NB4 (cell line): Measurements from ENCODE around the gene TAS2R19.

Experiments used
- DNase-seq: peaks from one replicate; pipeline ENCODE4 v3.0.0; 2010; ENCODE audit warnings: low read depth
- H3K4me3 ChIP-seq: one replicate; pipeline ENCODE4 v1.5.1; 2011; ENCODE audit warnings: mild to moderate bottlenecking, low read depth, low read length, moderate library complexity
- CTCF ChIP-seq: IDR thresholded peaks from one replicate; pipeline ENCODE4 v1.5.1; 2012; ENCODE audit warnings: low read depth, low read length
- MAX ChIP-seq: IDR thresholded peaks from 2 replicates; pipeline ENCODE4 v1.6.1; 2011; ENCODE audit warnings: low read depth, low read length
- MYC ChIP-seq: IDR thresholded peaks from 2 replicates; pipeline ENCODE4 v1.6.1; 2011; ENCODE audit warnings: low read depth, low read length
- POLR2A ChIP-seq: IDR thresholded peaks from 2 replicates; pipeline ENCODE4 v1.6.1; 2011; ENCODE audit warnings: mild to moderate bottlenecking; ENCODE audit not compliant: insufficient read length; ENCODE audit errors: extremely low read depth

Gene TAS2R19

GRCh38 chr12:11007608-11008007 is 14.8 kb downstream of the TAS2R19 start:
- H3K4me3 ChIP-seq = no peak overlapping the region
- TF ChIP-seq MAX (no peak), POLR2A (no peak), CTCF (no peak), MYC (no peak)
- DNase-seq = no peak

- H3K4me3 ChIP-seq = no peak within 1 kb of the TSS
- no peak for TF ChIP-seq CTCF
- no peak for TF ChIP-seq POLR2A
- no peak for TF ChIP-seq MAX
- TF ChIP-seq MYC = no peak
Measured at GRCh38 chr12:10998204-10998603, 24.2 kb downstream of the TAS2R19 start, which contains the start of gene TAS2R20. TSS of gene TAS2R20 (minus strand) at chr12:10998304. CDS start at chr12:10997875, 429 bp downstream.

GRCh38 chr12:10994307-10994706 is 28.1 kb downstream of the TAS2R19 start:
- H3K4me3 ChIP-seq = no peak overlapping the region
- DNase-seq = no peak
- TF ChIP-seq MAX (no peak), POLR2A (no peak), CTCF (no peak), MYC (no peak)

More at GRCh38 chr12:10998204-10998603, 24.2 kb downstream of the TAS2R19 start, which contains the start of gene TAS2R20:
- DNase-seq = no peak

GRCh38 chr12:10989107-10989506 is 33.3 kb downstream of the TAS2R19 start:
- no peak for DNase-seq
- H3K4me3 ChIP-seq = no peak overlapping the region
- TF ChIP-seq CTCF (no peak), POLR2A (no peak), MYC (no peak), MAX (no peak)

GRCh38 chr12:10986812-10987211 is 35.6 kb downstream of the TAS2R19 start, which contains the start of gene TAS2R50:
TSS of gene TAS2R50 (minus strand) at chr12:10986912. CDS start at chr12:10986860, 52 bp downstream.
- TF ChIP-seq MYC (no peak), CTCF (no peak), POLR2A (no peak), MAX (no peak)
- H3K4me3 ChIP-seq = no peak within 1 kb of the TSS
- DNase-seq = no peak

GRCh38 chr12:10982244-10982643 is 40.2 kb downstream of the TAS2R19 start:
- TF ChIP-seq MYC = no peak
- no peak overlapping the region for H3K4me3 ChIP-seq
- DNase-seq = no peak
